ENCODE data around the gene MAB21L3.

GRCh38 chr1:116097626-116098025 is 13.6 kb upstream of the MAB21L3 start:
- no peak for TF ChIP-seq CTCF (IDR thresholded peaks at IDR 0.05)
- TF ChIP-seq POLR2A (IDR thresholded peaks at IDR 0.05), result no peak

Data from tibial nerve (tissue), 3 donors.